GM10266 (cell line): ENCODE data around the gene MPP4.
"Not testable (repeated sequence)": the region's sequence is repeated elsewhere in the genome, so short reads cannot be mapped to it uniquely, and the experiment has no call there.

Experiments
- DNase-seq: peaks from one replicate; pipeline ENCODE4 v3.0.0; 2012; ENCODE audit errors: extremely low spot score
- TF ChIP-seq, protein P1 (sequence below): IDR thresholded peaks from 2 replicates; pipeline ENCODE4 v1.5.1; 2012; ENCODE audit warnings: mild to moderate bottlenecking, low read depth; ENCODE audit not compliant: control insufficient read depth, insufficient read depth; ENCODE audit errors: missing control alignments

MPP4 gene

DNA sequence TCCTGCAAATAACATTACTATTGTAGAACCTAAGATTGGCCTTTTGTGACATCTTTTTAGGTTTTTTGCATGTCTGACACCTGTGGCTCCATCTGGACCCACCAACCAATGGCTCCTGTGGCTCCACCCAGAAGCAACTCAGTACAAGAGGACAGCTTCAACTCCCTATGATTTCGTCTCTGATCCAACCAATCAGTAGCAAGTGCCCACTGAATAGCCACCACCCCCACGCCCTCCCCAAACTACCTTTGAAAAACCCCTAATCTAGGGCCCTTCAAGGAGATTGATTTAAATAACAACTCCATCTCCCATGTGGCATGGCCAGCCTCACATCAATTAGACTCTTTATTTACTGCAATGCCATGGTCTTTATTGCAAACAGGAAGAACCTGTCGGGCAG is 23.6 kb downstream of the MPP4 start:
- TF ChIP-seq, protein P1, sequence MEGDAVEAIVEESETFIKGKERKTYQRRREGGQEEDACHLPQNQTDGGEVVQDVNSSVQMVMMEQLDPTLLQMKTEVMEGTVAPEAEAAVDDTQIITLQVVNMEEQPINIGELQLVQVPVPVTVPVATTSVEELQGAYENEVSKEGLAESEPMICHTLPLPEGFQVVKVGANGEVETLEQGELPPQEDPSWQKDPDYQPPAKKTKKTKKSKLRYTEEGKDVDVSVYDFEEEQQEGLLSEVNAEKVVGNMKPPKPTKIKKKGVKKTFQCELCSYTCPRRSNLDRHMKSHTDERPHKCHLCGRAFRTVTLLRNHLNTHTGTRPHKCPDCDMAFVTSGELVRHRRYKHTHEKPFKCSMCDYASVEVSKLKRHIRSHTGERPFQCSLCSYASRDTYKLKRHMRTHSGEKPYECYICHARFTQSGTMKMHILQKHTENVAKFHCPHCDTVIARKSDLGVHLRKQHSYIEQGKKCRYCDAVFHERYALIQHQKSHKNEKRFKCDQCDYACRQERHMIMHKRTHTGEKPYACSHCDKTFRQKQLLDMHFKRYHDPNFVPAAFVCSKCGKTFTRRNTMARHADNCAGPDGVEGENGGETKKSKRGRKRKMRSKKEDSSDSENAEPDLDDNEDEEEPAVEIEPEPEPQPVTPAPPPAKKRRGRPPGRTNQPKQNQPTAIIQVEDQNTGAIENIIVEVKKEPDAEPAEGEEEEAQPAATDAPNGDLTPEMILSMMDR, result no peak
- DNase-seq, result no peak

DNA sequence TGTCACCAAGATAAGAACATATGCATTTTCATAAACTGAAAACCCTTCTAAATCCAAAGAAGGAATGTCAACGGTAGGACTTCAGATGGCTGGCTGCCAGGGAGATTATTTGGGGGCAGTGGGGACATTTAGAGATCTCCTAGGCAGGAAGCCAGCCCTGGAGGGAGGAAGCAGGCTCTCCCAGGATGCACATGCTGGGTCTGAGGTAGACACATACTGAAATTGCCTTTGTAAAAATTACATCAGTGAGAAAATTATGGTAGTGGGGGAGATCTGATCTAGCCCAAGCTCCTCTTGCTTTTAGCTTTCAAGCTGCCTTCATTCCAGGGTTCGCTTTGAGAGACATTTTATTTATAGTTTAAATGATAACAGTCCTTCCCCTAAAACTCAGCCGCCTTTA is 24.1 kb downstream of the MPP4 start:
- no peak for DNase-seq
- TF ChIP-seq, protein P1, result no peak

DNA sequence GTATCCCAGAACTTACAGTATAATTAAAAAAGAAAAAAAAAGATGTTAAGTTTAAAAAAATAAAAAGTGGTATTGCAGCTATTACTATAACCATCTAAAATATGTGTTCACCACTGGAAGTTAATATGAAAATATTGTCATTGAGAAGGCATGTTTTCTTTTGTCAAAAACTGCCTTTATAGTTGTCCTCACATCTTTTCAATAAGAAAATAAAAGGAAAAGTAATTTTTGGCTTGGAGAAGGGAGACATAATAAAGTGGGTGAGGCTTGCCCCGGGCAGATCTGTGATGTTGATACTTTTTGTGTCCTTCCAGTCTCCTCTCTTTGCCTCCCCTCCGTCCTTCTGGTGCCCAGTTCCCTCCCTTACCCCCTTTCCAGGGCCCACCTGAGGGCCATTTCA is 24.9 kb downstream of the MPP4 start:
- DNase-seq, result no peak
- TF ChIP-seq, protein P1, result no peak

DNA sequence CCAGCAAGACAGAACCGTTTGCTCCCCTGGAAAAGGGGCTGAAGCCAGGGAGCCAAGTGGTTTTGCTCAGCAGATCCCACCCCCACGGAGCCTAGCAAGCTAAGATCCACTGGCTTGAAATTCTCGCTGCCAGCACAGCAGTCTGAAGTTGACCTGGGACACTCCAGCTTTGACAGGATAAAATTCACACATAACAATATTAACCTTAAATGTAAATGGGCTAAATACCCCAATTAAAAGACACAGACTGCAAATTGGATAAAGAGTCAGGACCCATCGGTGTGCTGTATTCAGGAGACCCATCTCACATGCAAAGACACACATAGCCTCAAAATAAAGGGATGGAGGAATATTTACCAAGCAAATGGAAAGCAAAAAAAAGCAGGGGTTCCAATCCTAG is 27.2 kb downstream of the MPP4 start:
- DNase-seq, result not testable (repeated sequence)

DNA sequence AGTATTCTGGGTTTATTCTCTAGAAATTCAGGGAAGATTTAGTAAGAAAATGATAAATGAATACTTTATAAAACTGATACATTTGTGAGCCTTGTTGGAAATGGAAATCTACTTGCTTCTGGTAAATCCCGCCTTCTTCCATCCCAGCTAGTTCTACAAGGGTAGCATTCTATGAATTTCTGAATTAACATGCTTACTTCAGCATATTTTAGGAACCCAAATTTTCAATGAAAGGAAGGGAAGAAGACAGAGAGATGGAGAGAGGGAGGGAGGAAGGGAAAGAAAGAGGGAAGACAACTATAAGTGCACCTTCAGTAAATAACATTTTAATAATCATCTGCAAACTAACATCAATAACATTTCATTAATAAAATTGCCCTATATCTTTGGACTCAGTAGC is 28.6 kb downstream of the MPP4 start:
- TF ChIP-seq, protein P1, result no peak
- no peak for DNase-seq

DNA sequence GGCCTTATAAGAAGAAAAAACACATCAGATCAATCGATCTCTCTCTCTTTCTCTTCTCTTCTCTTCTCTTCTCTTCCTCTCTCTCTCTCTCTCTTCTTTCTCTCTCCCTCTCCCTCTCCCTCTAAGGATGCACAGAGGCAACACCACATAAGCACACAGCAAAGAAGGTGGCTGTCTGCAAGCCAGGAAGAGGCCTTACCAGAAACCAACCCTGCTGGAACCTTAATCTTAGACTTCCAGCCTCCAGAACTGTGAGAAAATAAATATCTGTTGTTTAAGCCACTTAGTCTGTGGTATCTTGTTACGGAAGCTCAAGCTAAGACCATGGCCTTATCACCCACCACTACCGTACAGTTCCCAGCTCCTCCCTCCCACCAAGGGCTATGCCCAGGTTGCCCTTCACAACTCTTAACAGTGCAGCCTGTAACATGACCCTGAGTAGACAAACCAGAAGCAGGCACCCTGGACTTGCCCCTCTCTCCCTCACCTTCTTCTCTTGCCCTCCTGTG is 30.0 kb downstream of the MPP4 start:
- DNase-seq, result no peak
- TF ChIP-seq, protein P1, result no peak

DNA sequence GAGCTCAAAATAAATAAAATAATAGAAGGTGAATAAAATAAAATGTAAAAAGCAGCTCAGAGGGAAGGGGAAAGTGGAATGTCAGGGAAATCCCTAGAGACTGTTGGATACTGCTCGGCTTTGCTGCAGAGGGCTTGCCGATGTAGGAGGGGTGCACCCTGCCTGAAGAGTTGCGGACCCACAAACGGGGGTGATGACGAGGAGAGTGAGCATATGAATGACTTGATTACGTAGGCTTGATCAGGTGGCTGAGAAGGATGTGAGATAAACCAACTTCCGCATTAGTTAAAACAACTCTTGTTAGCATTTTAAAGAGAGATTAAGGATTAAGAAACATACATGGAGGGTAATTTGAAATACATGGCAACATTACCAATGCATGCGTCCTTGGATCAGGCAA is 34.1 kb downstream of the MPP4 start:
- TF ChIP-seq, protein P1, result no peak
- DNase-seq, result no peak

DNA sequence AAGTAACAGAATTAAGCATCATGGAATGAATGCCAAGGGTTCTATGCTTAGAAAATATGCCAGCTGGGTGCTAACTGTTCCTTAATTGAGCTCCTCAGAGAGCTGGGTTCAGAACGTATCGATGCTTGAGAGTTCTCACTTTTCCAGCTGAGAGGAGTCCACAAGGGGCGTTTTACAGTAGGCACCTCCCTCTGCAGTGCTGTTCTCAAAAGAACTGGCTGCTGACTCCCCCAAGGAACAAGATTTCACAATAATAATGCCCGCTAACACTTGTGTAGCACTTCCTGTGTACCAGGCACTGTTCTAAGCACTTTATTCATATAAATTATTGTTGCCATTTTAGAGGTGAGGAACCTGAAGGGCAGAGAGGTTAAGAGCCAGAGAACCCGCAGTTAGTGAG is 37.1 kb downstream of the MPP4 start:
- TF ChIP-seq, protein P1, result no peak
- DNase-seq, result no peak
